Upper lobe of left lung (tissue), 4 donors: ENCODE data around the gene TRIM42.

Experiments used
- CTCF ChIP-seq, 6 experiments: fragments of 450-650 bp in 4 of 6; fragments of 200-600 bp in 2 of 6; sonication (generic) in 2 of 6; IDR thresholded peaks; one replicate each; pipeline ENCODE4 v1.5.1; 2016 to 2019; ENCODE audit warnings: antibody characterized with exemption in 6 of 6
- EP300 ChIP-seq, 4 donors: sonication (generic); formaldehyde crosslinking; IDR thresholded peaks; one replicate each; pipeline ENCODE4 v1.5.1; 2017; ENCODE audit warnings: antibody characterized with exemption in 4 of 4, control low read depth in 2 of 4
- POLR2A ChIP-seq, 4 donors: fragments of 450-650 bp; IDR thresholded peaks; one replicate each; pipeline ENCODE4 v1.5.1; 2016 to 2017; ENCODE audit warnings: antibody characterized with exemption in 4 of 4, mild to moderate bottlenecking in 2 of 4
- POLR2AphosphoS5 ChIP-seq, 2 donors: sonication (generic); formaldehyde crosslinking; IDR thresholded peaks; one replicate each; pipeline ENCODE4 v1.5.1; 2017; ENCODE audit warnings: antibody characterized with exemption in 2 of 2

DNA sequence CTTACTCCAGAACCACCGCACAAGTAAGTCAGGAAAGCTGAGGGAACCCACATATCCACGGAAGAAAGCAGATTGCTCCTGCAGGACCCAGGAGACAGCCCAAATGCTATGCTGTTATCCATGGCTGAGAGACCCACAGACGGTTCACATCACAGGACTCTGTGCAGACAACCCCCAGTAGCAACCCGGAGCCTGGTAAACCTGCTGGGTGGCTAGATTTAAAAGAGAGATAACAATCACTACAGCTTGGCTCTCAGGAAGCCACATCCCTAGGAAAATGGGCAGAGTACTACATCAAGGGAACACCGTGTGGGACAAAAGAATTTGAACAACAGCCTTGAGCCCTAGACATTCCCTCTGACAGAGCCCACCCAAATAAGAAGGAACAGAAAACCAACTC is 13.8 kb upstream of the TRIM42 start:
- no peak for TF ChIP-seq POLR2AphosphoS5 (IDR thresholded peaks at IDR 0.05)
- TF ChIP-seq POLR2A (IDR thresholded peaks at IDR 0.05) = no peak
- no peak for TF ChIP-seq CTCF (IDR thresholded peaks at IDR 0.05)
- TF ChIP-seq EP300 (IDR thresholded peaks at IDR 0.05) = no peak
